Prostate gland (tissue), 2 donors: ENCODE results near the gene DCP2.

Experiments used
- CTCF ChIP-seq, 4 experiments: fragments of 200-600 bp in 2 of 4; fragments of 450-650 bp in 2 of 4; sonication (generic) in 2 of 4; IDR thresholded peaks; 1 replicate in 3 of 4; 2 replicates in 1 of 4; pipeline ENCODE4 v1.5.1; 2016 to 2019; ENCODE audit warnings: antibody characterized with exemption in 4 of 4, mild to moderate bottlenecking in 2 of 4, moderate library complexity in 2 of 4
- POLR2AphosphoS5 ChIP-seq: sonication (generic); formaldehyde crosslinking; IDR thresholded peaks from one replicate; pipeline ENCODE4 v1.6.1; 2017; ENCODE audit warnings: antibody characterized with exemption

- TF ChIP-seq CTCF (IDR thresholded peaks at IDR 0.05) (no peak), POLR2AphosphoS5 (no peak)
Measured at GRCh38 chr5:112973904-112974303, 2.7 kb upstream of the DCP2 start.
